GM18507 (cell line): Measurements from ENCODE around the gene SPAG5.

Source experiments
- DNase-seq: peaks from one replicate; pipeline ENCODE4 v3.0.0; 2011; ENCODE audit warnings: low read depth; ENCODE audit not compliant: insufficient read length; ENCODE audit errors: extremely low spot score
- FAIRE-seq: peaks from 2 replicates; lab custom pipeline; 2011; peaks lifted over from hg19 to GRCh38; lab: Jason Lieb, UNC

The SPAG5 gene

GRCh38 chr17:28530250-28530649, 68.6 kb downstream of the SPAG5 start:
- DNase-seq (no peak), FAIRE-seq (no peak)

- DNase-seq = no peak
- FAIRE-seq = no peak
These were observed 69.8 kb downstream of the SPAG5 start for GRCh38 chr17:28529013-28529400.

DNA sequence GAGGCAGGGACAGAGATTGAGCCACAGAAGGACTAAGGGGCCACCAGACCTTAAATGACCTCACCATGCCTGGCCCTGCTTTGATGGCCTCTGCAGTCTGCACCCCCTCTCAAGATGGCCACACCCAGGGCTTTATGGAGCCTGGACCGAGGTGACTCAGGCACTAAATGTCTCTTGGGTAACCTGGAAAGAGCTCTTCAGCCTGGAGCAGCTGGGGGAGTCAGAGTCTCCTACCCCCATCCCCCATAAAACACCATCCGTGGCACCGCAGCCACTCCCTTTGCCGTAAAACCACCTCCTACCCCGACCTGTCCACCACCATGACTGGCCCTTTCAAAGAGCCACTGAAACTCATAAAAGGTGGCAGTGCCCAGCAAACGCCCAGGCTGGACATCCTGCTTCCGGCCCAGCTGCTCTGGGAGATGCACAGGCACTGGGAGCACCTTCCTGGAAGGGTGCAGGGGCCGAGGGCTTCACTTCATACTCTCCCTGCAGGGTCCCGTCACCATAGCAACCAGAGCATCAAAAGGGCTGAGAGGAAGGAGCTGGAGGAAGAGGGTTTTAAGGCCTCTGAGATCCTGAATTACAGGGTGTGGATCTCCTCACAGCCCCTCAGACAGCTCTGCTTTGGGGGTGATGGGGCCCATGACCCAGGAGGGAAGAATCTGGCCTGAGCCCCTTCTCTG, 70.4 kb downstream of the SPAG5 start:
- FAIRE-seq = no peak
- DNase-seq = no peak

- DNase-seq = no peak
- FAIRE-seq = no peak
These were observed 71.0 kb downstream of the SPAG5 start for GRCh38 chr17:28527859-28528258.
